ENCODE data around the gene LCN10. TPM values are rescaled to one million over a fixed set of nuclear protein-coding genes. Genes with fewer than 3 reads are reported as not detected.

Gene LCN10
- total and polyA plus RNA-seq, 2 of the 13 experiments (the other 11 are each of a cell fraction or from before 2014, with no cell fraction given) = 0.53 to 0.61 TPM

DNA sequence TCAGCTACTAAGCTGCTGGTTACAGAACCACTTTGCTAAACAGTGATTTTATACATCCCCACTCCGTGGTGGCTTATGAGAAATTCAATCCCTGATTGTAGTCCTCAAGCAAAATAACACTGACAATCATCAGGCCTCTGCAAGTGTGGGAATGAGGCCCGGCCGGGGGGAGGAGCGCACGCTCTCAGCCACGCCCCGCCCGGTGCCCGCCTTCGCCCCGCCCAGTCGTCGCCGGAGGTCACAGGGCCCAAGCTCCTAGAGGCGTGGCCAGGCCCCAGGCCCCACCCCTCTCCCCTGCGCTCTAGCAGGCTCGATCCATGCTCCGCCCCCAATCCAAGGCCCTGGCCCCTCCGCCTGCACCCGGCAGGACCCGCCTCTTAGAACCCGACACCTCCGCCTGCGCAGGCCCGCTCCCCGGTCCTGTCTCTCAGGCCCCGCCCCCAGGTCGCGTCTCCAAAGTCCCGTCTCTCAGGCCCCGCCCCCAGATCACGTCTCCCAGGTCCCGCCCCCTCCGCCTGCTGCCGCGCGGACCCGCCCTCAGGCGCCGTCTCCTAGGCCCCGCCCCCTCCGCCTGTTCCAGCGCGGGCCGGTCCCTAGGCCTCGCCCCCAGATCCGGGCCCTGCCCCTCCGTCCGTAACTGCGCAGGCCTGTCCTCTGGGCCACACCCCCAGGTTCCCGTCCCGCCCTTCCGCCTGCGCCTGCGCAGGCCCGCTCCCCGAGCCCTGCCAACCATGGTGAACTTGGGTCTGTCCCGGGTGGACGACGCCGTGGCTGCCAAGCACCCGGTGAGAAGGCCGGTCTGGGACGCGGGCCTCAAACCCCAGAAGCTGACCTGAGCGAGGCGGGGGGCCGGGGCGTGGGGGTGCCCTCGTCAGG is 48.1 kb upstream of the LCN10 start, which contains the start of gene TMEM141 (continued):
- no peak for TF ChIP-seq SSRP1 (CRISPR knock-in tag; IDR thresholded peaks at IDR 0.05)
- TF ChIP-seq MTF1 (CRISPR knock-in tag; IDR thresholded peaks at IDR 0.05) = no peak
- peak; percentile 39 for TF ChIP-seq SALL1 (CRISPR knock-in tag; IDR thresholded peaks at IDR 0.05)
- no peak for TF ChIP-seq ZNF407 (CRISPR knock-in tag; IDR thresholded peaks at IDR 0.05; ENCODE audit: not compliant biosample characterization)
- TF ChIP-seq ZNF580 (CRISPR knock-in tag; IDR thresholded peaks at IDR 0.05; ENCODE audit: borderline replicate concordance, low read depth) = 0 out of 2 replicates have a peak, but pooled peaks have one; percentile 22
- TF ChIP-seq ZNF44 (CRISPR knock-in tag; IDR thresholded peaks at IDR 0.05) = no peak; the same call in 1 of the 2 replicates
- TF ChIP-seq WIZ (CRISPR knock-in tag; IDR thresholded peaks at IDR 0.05) = no peak
- TF ChIP-seq HMG20B (CRISPR knock-in tag; conservative IDR thresholded peaks at IDR 0.05) = no peak
- TF ChIP-seq, protein P1, sequence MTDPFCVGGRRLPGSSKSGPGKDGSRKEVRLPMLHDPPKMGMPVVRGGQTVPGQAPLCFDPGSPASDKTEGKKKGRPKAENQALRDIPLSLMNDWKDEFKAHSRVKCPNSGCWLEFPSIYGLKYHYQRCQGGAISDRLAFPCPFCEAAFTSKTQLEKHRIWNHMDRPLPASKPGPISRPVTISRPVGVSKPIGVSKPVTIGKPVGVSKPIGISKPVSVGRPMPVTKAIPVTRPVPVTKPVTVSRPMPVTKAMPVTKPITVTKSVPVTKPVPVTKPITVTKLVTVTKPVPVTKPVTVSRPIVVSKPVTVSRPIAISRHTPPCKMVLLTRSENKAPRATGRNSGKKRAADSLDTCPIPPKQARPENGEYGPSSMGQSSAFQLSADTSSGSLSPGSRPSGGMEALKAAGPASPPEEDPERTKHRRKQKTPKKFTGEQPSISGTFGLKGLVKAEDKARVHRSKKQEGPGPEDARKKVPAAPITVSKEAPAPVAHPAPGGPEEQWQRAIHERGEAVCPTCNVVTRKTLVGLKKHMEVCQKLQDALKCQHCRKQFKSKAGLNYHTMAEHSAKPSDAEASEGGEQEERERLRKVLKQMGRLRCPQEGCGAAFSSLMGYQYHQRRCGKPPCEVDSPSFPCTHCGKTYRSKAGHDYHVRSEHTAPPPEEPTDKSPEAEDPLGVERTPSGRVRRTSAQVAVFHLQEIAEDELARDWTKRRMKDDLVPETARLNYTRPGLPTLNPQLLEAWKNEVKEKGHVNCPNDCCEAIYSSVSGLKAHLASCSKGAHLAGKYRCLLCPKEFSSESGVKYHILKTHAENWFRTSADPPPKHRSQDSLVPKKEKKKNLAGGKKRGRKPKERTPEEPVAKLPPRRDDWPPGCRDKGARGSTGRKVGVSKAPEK (CRISPR knock-in tag; IDR thresholded peaks at IDR 0.05; ENCODE audit: borderline replicate concordance) = peak; percentile 63; the same call in 1 of the 2 replicates
- TF ChIP-seq ZBTB26 (CRISPR knock-in tag; IDR thresholded peaks at IDR 0.05; ENCODE audit: borderline replicate concordance) = no peak
- TF ChIP-seq NFE2 (CRISPR knock-in tag; IDR thresholded peaks at IDR 0.05) = no peak
- peak; percentile 38 for TF ChIP-seq ZGPAT (CRISPR knock-in tag; IDR thresholded peaks at IDR 0.05)
- TF ChIP-seq SMC3 (IDR thresholded peaks at IDR 0.05; ENCODE audit: low read length) = no peak
- no peak for TF ChIP-seq TCF7 (IDR thresholded peaks at IDR 0.05; ENCODE audit: low read depth)
